Measurements from ENCODE around the gene CNKSR3. TPM values are rescaled to one million over a fixed set of nuclear protein-coding genes. Genes with fewer than 3 reads are reported as not detected.

The CNKSR3 gene
- 4.7 to 6.4 TPM (median 5.5 TPM) in 5 replicates for total RNA-seq (2022; extraction: Qiagen RNA extraction; ENCODE audit: low read depth)

DNA sequence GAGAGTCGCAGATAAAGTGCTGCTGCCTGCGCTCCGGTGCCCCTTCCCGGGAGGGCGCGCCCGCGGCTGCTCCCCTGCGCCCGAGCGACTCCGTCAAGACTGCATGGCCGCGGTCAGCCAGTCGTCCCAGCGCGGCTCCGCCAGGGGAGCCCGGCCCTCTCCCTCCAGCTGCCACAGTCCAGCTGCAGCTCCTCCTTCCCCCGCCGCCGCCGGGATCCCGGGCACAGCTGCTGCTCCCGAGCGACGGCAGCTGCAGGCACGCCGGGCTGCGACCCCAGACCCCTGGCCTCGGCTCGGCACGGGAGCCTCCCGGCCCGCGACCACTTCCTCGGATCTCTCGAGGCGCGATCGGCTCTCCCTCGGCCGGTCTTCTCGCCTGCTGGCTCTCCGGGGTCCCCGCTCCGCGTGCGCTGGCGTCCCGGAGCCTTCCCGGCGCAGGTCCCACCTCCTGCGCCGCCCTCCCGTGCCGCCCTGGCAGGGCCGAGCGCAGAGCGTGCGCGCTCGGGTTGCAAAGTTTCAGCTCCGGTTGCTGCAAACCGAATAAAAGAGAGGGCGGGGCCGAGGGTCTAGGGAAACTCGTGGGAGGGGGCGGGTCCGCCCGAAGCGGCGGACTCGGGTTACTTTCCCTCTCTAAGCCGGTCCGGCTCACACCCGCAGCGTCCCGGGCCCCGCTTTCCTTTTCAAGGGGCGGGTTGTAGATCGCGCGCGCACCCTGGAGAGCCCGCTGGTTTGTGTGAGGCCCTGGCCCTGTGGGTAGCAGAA is at the start of gene CNKSR3:
CNKSR3 (minus strand) TSS at position 542 of the 762 bp plus-strand sequence. CDS start 571 bp downstream, outside the sequence.

DNA sequence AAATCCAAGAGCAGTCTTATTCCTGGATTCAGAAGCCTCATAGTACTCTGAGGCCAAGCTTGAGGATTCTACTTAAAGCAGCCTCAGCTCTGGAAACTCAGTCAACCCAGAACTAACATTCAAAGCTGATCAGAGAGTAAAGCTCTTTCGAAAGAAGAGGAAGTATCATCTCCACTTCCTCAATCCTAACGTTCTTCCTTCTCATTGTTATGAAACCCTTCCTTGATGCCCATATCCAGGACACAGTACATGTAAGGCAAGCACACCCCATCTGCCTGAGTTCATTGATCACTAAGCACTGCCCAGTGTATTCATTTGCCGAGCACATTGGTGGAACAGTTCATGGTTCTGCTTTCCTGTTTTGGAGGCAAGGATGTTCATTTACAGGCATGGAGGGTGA is 153.8 kb downstream of the CNKSR3 start, which contains the start of gene IPCEF1:
IPCEF1 (minus strand) TSS at position 114 of the 400 bp plus-strand sequence. CDS start 90,856 bp downstream, outside the sequence.

Other genes with a start within 250 kb of the CNKSR3 start
- gene IPCEF1, start 153.9 kb downstream of the CNKSR3 start, total RNA-seq (2022; extraction: Qiagen RNA extraction; ENCODE audit: low read depth) = 0.03 TPM in 1 of 5 replicates, not detected in the others
- gene SCAF8, start 222.7 kb upstream of the CNKSR3 start, total RNA-seq (2022; extraction: Qiagen RNA extraction; ENCODE audit: low read depth) = 15.7 to 22.9 TPM (median 17.4 TPM) in 5 replicates

Measured in A549 treated with ZK216348 at 1 μM for 4 hours (cell line).